ENCODE data around the gene MAPKAP1. TPM values are rescaled to one million over a fixed set of nuclear protein-coding genes. Genes with fewer than 3 reads are reported as not detected.

MAPKAP1 gene
- total RNA-seq, 1 donor from 2014 or later: 127 TPM

- peaks cover 27% of the 10 kb centered on the region for H3K4me1 ChIP-seq
- H3K4me3 ChIP-seq: no peak overlapping the region
- TF ChIP-seq, protein P1, sequence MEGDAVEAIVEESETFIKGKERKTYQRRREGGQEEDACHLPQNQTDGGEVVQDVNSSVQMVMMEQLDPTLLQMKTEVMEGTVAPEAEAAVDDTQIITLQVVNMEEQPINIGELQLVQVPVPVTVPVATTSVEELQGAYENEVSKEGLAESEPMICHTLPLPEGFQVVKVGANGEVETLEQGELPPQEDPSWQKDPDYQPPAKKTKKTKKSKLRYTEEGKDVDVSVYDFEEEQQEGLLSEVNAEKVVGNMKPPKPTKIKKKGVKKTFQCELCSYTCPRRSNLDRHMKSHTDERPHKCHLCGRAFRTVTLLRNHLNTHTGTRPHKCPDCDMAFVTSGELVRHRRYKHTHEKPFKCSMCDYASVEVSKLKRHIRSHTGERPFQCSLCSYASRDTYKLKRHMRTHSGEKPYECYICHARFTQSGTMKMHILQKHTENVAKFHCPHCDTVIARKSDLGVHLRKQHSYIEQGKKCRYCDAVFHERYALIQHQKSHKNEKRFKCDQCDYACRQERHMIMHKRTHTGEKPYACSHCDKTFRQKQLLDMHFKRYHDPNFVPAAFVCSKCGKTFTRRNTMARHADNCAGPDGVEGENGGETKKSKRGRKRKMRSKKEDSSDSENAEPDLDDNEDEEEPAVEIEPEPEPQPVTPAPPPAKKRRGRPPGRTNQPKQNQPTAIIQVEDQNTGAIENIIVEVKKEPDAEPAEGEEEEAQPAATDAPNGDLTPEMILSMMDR (IDR thresholded peaks at IDR 0.05; ENCODE audit: borderline replicate concordance): peak; percentile 83
- DNase-seq: no peak
- intact Hi-C loops (cut with micrococcal nuclease): no loop called here
- H3K36me3 ChIP-seq: peaks cover 7% of the 10 kb centered on the region
- no peaks in the 10 kb centered on the region for H3K9me3 ChIP-seq (replicated peaks)
- H3K27me3 ChIP-seq (ENCODE audit: low read depth): no peaks in the 10 kb centered on the region
- peak overlapping the region; percentile 55 for H3K27ac ChIP-seq (replicated peaks)
These were observed 148.4 kb downstream of the MAPKAP1 start for GRCh38 chr9:125558453-125559092.

GRCh38 chr9:125556046-125556721, 150.8 kb downstream of the MAPKAP1 start:
- intact Hi-C loops (cut with micrococcal nuclease): no loop called here
- peak overlapping the region; percentile 40 for H3K27ac ChIP-seq (replicated peaks)
- peaks cover 38% of the 10 kb centered on the region for H3K4me1 ChIP-seq

GRCh38 chr9:125554726-125555125, 152.3 kb downstream of the MAPKAP1 start:
- intact Hi-C loops (cut with micrococcal nuclease): no loop called here

More at GRCh38 chr9:125556046-125556721, 150.8 kb downstream of the MAPKAP1 start:
- DNase-seq: no peak
- TF ChIP-seq, protein P1 (IDR thresholded peaks at IDR 0.05; ENCODE audit: borderline replicate concordance): no peak
- H3K4me3 ChIP-seq: no peak overlapping the region
- no peaks in the 10 kb centered on the region for H3K9me3 ChIP-seq (replicated peaks)
- peaks cover 7% of the 10 kb centered on the region for H3K36me3 ChIP-seq
- H3K27me3 ChIP-seq (ENCODE audit: low read depth): no peaks in the 10 kb centered on the region

GRCh38 chr9:125551781-125552180, 155.2 kb downstream of the MAPKAP1 start:
- peak overlapping the region; percentile 87 for H3K27ac ChIP-seq (replicated peaks)
- H3K36me3 ChIP-seq: no peaks in the 10 kb centered on the region
- H3K9me3 ChIP-seq (replicated peaks): no peaks in the 10 kb centered on the region
- H3K4me3 ChIP-seq: no peak overlapping the region
- TF ChIP-seq, protein P1 (IDR thresholded peaks at IDR 0.05; ENCODE audit: borderline replicate concordance): no peak
- H3K4me1 ChIP-seq: peaks cover 73% of the 10 kb centered on the region
- intact Hi-C loops (cut with micrococcal nuclease): no loop called here
- no peak for DNase-seq
- H3K27me3 ChIP-seq (ENCODE audit: low read depth): no peaks in the 10 kb centered on the region

More at GRCh38 chr9:125554726-125555125, 152.3 kb downstream of the MAPKAP1 start:
- TF ChIP-seq, protein P1 (IDR thresholded peaks at IDR 0.05; ENCODE audit: borderline replicate concordance): no peak
- Histone ChIP-seq H3K4me3 (no peak overlapping the region), H3K9me3 (replicated peaks) (no peaks in the 10 kb centered on the region), H3K36me3 (peaks cover 7% of the 10 kb centered on the region), H3K4me1 (peaks cover 53% of the 10 kb centered on the region), H3K27ac (replicated peaks) (no peak overlapping the region), H3K27me3 (ENCODE audit: low read depth) (no peaks in the 10 kb centered on the region)
- DNase-seq: no peak

GRCh38 chr9:125549891-125550885, 156.8 kb downstream of the MAPKAP1 start:
- Histone ChIP-seq H3K36me3 (no peaks in the 10 kb centered on the region), H3K27ac (replicated peaks) (peak overlapping the region; percentile 87), H3K27me3 (ENCODE audit: low read depth) (no peaks in the 10 kb centered on the region), H3K4me1 (peaks cover 73% of the 10 kb centered on the region), H3K9me3 (replicated peaks) (no peaks in the 10 kb centered on the region), H3K4me3 (peak overlapping the region; percentile 35)
- intact Hi-C loops (cut with micrococcal nuclease): no loop called here
- TF ChIP-seq, protein P1 (IDR thresholded peaks at IDR 0.05; ENCODE audit: borderline replicate concordance): peak; percentile 9
- DNase-seq: no peak

All from left ventricle myocardium inferior (tissue), 1 donor.